Eye (tissue), 1 donor: Measurements from ENCODE around the gene METRN.

Experiments
- DNase-seq: peaks from one replicate; pipeline ENCODE4 v3.0.0-alpha.2; 2015

Gene METRN

DNA sequence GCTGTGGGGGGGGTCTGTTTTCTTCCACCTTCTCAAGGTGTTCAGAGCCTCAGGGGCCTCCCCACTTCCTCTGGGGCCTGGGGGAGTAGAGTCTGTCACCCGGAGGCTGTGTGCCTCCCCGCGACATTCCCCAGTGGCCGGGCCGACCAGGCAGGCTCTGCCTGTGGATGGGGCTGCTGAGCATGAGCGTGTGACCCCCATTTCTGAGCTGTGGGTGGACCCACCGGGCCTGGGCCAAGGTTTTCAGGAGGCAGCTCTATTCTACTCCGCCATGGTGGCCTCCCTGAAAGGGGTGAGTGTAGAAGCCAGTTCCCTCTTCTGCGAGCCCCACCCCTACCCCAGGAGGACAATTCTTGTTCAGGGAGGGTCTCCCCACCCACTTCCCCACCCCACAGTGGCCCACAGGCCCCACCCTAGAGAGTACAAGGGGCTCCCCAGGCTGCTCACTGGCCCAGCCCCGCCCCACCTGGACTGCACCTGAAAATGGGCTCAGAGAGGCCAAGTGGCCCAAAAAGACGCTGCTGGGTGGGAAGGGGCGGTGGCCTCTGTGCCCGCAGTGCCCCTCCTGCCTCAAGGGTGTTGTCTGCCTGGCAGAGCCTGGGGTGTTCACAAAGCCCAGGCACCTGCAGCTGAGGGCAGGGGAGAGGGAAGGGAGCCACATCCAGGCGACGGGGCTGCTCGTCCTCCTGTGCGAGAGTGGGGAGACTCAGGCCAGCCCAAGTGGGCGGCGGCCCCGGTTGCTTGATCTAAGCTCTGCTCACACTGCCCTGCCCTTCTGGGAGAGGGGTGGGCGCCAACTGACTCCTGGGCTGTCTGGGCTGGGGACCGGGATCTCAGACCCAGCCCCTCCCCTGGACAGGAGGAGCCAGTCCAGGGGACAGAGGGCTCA lies 47.0 kb downstream of the METRN start:
- no peak for DNase-seq

DNA sequence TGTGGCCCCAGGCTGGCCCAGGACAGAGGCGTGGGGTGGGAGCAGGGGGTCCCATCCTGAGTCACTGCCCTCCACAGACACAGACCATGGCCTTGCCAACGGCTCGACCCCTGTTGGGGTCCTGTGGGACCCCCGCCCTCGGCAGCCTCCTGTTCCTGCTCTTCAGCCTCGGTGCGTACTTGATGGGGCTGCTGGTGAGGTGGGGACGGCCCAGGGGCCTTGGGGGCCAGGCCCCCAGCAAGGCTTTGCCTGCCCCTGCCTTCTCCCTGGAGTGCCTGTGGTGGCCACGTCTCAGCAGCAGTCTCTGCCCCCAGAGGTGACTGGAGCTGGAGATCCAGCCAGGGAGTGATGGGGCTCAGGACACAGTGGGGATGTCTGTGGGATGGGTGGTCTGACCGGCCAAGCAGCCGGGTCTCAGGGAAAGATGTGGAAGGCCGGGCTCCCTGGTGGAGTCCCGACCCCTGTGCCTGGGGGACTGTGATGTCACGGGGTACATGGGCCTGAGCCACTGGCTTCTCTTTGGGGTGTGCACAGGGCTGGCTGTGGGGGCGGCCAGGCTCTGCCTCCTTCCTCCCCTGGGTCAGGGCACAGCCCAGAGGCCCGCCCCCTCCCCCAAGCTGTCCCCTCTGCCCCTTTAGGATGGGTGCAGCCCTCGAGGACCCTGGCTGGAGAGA lies 47.8 kb downstream of the METRN start:
- no peak for DNase-seq

DNA sequence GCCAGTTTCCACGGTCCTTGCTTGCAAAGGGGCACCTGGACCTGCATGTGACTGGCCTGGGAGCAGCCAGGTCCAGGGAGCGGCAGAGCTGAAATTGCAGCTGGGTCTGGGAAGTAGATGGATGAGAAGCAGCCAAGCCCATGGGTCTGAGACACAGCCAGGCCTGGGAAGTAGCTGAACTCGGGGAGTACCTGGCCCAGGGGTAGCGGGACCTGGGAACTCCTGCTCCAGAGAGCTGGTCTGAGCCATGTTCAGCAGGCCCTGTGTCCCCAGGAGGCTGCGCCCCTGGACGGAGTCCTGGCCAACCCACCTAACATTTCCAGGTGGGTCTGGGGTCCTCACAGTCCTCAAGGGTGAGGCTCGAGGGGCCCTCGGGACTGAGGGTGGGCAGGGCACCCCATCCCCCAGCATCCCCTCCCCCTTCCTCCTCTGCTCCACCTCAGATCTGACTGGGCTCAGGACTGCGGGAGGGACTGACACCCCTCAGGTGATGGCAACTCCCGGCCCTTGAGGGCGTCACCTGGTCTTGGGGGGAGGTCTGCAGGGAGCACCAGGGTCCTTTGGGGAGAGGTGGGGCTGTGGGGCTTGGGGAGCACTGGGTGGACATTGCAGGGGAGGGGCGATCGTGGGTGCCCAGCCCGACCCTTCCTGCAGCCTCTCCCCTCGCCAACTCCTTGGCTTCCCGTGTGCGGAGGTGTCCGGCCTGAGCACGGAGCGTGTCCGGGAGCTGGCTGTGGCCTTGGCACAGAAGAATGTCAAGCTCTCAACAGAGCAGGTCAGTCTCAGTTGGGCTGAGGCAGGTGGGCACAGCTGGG lies 48.7 kb downstream of the METRN start:
- no peak for DNase-seq

DNA sequence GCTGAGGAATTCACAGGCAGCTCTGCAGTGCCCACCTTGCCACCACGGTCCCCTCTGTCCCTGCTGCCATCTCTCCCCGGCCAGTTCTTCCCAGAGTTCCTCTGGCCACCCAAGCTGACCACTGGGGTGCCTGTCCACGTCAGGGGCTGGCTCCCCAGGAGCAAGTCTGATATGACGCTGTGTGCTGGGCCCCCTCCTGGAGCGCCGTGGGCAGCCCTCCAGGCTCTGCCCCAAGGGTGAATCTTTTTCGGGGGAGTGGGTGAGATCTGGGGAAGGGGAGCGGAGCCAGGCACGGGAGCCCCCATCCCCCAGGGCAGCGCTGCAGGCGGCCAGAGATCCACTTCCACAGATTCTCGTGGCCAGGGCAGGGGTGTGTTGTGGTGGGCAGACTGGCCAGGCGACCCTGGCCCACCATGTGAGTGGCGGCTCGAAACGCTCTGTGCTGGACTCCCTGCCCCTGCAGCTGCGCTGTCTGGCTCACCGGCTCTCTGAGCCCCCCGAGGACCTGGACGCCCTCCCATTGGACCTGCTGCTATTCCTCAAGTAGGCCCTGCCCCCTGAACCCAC lies 49.3 kb downstream of the METRN start:
- no peak for DNase-seq

DNA sequence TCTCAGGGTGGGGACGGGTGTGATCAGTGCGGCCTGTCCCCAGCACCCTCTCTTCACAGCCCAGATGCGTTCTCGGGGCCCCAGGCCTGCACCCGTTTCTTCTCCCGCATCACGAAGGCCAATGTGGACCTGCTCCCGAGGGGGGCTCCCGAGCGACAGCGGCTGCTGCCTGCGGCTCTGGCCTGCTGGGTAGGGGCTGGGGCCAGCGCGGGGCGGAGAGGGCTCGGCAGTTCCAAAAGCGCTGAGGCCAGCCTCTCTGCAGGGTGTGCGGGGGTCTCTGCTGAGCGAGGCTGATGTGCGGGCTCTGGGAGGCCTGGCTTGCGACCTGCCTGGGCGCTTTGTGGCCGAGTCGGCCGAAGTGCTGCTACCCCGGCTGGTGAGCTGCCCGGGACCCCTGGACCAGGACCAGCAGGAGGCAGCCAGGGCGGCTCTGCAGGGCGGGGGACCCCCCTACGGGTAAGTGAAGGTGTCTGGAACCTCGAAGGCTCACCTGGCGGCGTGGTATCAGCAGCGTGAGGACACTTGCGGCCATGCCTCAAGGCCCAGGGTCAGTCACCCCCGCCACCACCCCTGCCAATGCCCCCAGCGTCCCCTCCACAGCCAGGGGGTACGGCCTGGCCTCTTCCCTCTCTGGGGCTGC lies 50.0 kb downstream of the METRN start:
- DNase-seq, result no peak

DNA sequence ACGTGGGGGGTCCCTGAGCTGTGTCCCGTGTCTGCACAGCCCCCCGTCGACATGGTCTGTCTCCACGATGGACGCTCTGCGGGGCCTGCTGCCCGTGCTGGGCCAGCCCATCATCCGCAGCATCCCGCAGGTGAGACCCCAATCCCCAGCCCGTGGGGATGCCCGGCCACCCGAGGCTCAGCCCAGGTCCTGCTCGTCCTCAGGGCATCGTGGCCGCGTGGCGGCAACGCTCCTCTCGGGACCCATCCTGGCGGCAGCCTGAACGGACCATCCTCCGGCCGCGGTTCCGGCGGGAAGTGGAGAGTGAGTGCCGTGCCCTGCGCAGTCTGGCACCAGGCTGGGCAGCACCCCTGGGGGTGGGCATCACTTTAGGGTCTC lies 50.6 kb downstream of the METRN start:
- no peak for DNase-seq

DNA sequence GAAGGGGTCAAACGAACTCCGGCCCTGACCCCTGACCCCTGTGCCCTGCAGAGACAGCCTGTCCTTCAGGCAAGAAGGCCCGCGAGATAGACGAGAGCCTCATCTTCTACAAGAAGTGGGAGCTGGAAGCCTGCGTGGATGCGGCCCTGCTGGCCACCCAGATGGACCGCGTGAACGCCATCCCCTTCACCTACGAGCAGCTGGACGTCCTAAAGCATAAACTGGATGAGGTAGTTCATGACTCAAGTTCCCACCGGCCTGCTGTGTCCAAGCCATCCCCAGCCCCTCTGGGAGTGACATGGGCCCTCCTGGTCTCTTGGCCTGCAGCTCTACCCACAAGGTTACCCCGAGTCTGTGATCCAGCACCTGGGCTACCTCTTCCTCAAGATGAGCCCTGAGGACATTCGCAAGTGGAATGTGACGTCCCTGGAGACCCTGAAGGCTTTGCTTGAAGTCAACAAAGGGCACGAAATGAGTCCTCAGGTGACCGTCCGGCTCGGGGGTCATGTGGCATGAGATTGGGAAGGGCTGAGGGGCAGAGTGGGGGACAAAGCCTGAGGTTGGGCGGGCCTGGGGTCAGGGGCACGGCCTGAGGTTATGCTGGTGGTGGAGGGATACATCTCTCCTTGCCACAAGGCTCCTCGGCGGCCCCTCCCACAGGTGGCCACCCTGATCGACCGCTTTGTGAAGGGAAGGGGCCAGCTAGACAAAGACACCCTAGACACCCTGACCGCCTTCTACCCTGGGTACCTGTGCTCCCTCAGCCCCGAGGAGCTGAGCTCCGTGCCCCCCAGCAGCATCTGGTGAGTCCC lies 51.3 kb downstream of the METRN start:
- DNase-seq, result no peak

DNA sequence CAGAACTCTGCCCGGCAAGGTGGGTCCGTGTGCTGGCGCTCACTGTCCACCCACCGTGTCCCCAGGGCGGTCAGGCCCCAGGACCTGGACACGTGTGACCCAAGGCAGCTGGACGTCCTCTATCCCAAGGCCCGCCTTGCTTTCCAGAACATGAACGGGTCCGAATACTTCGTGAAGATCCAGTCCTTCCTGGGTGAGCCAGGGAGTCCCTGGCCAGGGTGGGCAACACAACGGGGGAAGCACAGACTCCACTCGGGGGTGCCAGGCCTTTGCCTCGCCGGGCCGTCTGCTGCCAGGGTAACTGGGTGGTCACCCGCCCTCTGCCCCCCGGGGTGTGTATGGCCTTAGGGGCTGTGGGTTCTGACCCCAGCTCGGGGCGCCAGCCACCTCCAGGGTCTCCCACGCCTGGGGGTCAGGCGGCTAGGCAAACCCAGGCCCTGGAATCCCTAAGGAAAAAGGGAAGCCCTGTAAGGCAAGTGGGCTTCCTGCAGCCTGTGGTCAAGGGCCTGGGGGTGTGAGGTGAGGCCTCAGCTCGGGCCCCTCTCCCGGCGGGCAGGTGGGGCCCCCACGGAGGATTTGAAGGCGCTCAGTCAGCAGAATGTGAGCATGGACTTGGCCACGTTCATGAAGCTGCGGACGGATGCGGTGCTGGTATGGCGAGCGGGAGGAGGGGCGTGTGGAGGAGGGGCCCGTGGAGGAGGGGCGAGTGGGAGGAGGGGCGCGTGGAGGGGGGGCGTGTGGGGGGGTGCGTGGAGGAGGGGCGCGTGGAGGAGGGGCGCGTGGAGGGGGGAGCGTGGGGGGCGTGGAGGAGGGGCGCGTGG lies 52.1 kb downstream of the METRN start:
- DNase-seq, result no peak

DNA sequence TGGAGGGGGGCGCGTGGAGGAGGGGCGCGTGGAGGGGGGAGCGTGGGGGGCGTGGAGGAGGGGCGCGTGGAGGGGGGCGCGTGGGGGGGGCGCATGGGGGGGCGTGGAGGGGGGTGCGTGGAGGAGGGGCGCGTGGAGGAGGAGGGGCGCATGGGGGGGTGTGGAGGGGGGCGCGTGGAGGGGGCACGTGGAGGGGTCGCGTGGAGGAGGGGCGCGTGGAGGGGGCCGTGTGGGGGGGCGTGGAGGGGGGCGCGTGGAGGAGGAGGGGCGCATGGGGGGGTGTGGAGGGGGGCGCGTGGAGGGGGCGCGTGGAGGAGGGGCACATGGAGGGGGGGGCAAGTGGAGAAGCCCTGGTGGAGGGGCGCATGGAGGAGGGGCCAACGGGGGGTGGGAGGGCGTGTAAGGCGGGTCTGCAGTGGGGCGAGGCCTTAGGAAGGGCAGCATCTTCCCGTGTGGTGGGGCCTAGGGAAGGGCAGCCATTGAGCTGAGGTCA lies 52.9 kb downstream of the METRN start:
- DNase-seq, result no peak

DNA sequence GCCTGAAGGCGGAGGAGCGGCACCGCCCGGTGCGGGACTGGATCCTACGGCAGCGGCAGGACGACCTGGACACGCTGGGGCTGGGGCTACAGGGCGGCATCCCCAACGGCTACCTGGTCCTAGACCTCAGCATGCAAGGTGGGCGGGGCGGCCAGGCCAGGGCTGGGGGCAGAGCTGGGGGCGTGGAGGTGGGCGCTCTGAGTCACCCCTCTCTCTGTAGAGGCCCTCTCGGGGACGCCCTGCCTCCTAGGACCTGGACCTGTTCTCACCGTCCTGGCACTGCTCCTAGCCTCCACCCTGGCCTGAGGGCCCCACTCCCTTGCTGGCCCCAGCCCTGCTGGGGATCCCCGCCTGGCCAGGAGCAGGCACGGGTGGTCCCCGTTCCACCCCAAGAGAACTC lies 53.5 kb downstream of the METRN start:
- DNase-seq, result no peak
